WTC11 (cell line): ENCODE results near the gene MRPS16. TPM values are rescaled to one million over a fixed set of nuclear protein-coding genes. Genes with fewer than 3 reads are reported as not detected.
A peak's percentile ranks its signal among the peaks of the same experiment; 100 is the strongest.

Experiments
- ATAC-seq: fragments of 200-7000 bp; cut with Tn5 transposase; 2 replicates; pipeline ENCODE4 v1.10.0; 2021; ENCODE audit warnings: mild to moderate bottlenecking, moderate library complexity
- CTCF ChIA-PET: fragments of 300-600 bp; sonication (Branson Sonifier 250); formaldehyde crosslinking; loops from one replicate; lab custom pipeline; 2021; ENCODE audit warnings: antibody characterized with exemption; lab: Charles Lee
- POLR2A ChIA-PET: fragments of 350-600 bp; sonication (Branson Sonifier 250); formaldehyde crosslinking; loops from one replicate; lab custom pipeline; 2021; ENCODE audit warnings: antibody characterized with exemption; lab: Charles Lee
- DNase-seq: peaks from one replicate; pipeline ENCODE4 v3.0.0; 2021; ENCODE audit warnings: low spot score
- H3K27ac Mint-ChIP-seq: 2 replicates; pipeline ENCODE4 v1.8.0; 2021; ENCODE audit warnings: mixed read lengths
- H3K27me3 Mint-ChIP-seq: 2 replicates; pipeline ENCODE4 v1.8.0; 2021; ENCODE audit warnings: low read depth, mild to moderate bottlenecking, moderate library complexity, mixed read lengths
- H3K36me3 Mint-ChIP-seq: 2 replicates; pipeline ENCODE4 v1.8.0; 2021; ENCODE audit warnings: mixed read lengths
- H3K4me1 Mint-ChIP-seq: 2 replicates; pipeline ENCODE4 v1.8.0; 2022; ENCODE audit warnings: mixed read lengths
- H3K4me3 Mint-ChIP-seq: 2 replicates; pipeline ENCODE4 v1.8.0; 2021; ENCODE audit warnings: mild to moderate bottlenecking, moderate library complexity, mixed read lengths
- H3K9me3 Mint-ChIP-seq: 2 replicates; pipeline ENCODE4 v1.8.0; 2021; ENCODE audit warnings: mixed read lengths
- ARID4B ChIP-seq: sonication (generic); formaldehyde crosslinking; IDR thresholded peaks from 2 replicates; pipeline ENCODE4 v1.8.0; 2023; ENCODE audit warnings: missing genetic modification reagents, mild to moderate bottlenecking, borderline replicate concordance
- CBFB ChIP-seq: sonication (generic); formaldehyde crosslinking; IDR thresholded peaks from 2 replicates; pipeline ENCODE4 v1.8.1; 2022; ENCODE audit warnings: mild to moderate bottlenecking, low read depth, missing genetic modification reagents
- TEAD4 ChIP-seq: sonication (generic); formaldehyde crosslinking; IDR thresholded peaks from 2 replicates; pipeline ENCODE4 v1.8.0; 2022; ENCODE audit warnings: mild to moderate bottlenecking, missing genetic modification reagents
- ZNF138 ChIP-seq: sonication (generic); formaldehyde crosslinking; conservative IDR thresholded peaks from 2 replicates; pipeline ENCODE4 v1.8.1; 2022; ENCODE audit warnings: mild to moderate bottlenecking, moderate library complexity, missing genetic modification reagents
- total RNA-seq: library from RNA; stranded (reverse); gene quantifications from 3 replicates; pipeline ENCODE4 v1.2.3, GENCODE V29; 2021
- TF ChIP-seq, protein P1 (sequence below): sonication (generic); formaldehyde crosslinking; IDR thresholded peaks from 2 replicates; pipeline ENCODE4 v1.8.0; 2023; ENCODE audit warnings: mild to moderate bottlenecking, missing genetic modification reagents
- TF ChIP-seq, protein P2 (sequence below): sonication (generic); formaldehyde crosslinking; IDR thresholded peaks from 2 replicates; pipeline ENCODE4 v1.8.1; 2023; ENCODE audit warnings: mild to moderate bottlenecking, missing genetic modification reagents, borderline replicate concordance
- TF ChIP-seq, protein P3 (sequence below): sonication (generic); formaldehyde crosslinking; IDR thresholded peaks from 2 replicates; pipeline ENCODE4 v1.8.1; 2022; ENCODE audit warnings: missing genetic modification reagents, borderline replicate concordance

The MRPS16 gene
- total RNA-seq, 1 experiment from 2014 or later = 157 TPM

GRCh38 chr10:73248259-73248724 lies 4.2 kb downstream of the MRPS16 start (continued):
- TF ChIP-seq ARID4B = no peak
- TF ChIP-seq, protein P1, sequence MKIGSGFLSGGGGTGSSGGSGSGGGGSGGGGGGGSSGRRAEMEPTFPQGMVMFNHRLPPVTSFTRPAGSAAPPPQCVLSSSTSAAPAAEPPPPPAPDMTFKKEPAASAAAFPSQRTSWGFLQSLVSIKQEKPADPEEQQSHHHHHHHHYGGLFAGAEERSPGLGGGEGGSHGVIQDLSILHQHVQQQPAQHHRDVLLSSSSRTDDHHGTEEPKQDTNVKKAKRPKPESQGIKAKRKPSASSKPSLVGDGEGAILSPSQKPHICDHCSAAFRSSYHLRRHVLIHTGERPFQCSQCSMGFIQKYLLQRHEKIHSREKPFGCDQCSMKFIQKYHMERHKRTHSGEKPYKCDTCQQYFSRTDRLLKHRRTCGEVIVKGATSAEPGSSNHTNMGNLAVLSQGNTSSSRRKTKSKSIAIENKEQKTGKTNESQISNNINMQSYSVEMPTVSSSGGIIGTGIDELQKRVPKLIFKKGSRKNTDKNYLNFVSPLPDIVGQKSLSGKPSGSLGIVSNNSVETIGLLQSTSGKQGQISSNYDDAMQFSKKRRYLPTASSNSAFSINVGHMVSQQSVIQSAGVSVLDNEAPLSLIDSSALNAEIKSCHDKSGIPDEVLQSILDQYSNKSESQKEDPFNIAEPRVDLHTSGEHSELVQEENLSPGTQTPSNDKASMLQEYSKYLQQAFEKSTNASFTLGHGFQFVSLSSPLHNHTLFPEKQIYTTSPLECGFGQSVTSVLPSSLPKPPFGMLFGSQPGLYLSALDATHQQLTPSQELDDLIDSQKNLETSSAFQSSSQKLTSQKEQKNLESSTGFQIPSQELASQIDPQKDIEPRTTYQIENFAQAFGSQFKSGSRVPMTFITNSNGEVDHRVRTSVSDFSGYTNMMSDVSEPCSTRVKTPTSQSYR = no peak
- TF ChIP-seq, protein P2, sequence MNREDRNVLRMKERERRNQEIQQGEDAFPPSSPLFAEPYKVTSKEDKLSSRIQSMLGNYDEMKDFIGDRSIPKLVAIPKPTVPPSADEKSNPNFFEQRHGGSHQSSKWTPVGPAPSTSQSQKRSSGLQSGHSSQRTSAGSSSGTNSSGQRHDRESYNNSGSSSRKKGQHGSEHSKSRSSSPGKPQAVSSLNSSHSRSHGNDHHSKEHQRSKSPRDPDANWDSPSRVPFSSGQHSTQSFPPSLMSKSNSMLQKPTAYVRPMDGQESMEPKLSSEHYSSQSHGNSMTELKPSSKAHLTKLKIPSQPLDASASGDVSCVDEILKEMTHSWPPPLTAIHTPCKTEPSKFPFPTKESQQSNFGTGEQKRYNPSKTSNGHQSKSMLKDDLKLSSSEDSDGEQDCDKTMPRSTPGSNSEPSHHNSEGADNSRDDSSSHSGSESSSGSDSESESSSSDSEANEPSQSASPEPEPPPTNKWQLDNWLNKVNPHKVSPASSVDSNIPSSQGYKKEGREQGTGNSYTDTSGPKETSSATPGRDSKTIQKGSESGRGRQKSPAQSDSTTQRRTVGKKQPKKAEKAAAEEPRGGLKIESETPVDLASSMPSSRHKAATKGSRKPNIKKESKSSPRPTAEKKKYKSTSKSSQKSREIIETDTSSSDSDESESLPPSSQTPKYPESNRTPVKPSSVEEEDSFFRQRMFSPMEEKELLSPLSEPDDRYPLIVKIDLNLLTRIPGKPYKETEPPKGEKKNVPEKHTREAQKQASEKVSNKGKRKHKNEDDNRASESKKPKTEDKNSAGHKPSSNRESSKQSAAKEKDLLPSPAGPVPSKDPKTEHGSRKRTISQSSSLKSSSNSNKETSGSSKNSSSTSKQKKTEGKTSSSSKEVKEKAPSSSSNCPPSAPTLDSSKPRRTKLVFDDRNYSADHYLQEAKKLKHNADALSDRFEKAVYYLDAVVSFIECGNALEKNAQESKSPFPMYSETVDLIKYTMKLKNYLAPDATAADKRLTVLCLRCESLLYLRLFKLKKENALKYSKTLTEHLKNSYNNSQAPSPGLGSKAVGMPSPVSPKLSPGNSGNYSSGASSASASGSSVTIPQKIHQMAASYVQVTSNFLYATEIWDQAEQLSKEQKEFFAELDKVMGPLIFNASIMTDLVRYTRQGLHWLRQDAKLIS (CRISPR knock-in tag) = no peak
- no peak for TF ChIP-seq ZNF138 (CRISPR knock-in tag)
- TF ChIP-seq TEAD4 (CRISPR knock-in tag) = no peak

DNA sequence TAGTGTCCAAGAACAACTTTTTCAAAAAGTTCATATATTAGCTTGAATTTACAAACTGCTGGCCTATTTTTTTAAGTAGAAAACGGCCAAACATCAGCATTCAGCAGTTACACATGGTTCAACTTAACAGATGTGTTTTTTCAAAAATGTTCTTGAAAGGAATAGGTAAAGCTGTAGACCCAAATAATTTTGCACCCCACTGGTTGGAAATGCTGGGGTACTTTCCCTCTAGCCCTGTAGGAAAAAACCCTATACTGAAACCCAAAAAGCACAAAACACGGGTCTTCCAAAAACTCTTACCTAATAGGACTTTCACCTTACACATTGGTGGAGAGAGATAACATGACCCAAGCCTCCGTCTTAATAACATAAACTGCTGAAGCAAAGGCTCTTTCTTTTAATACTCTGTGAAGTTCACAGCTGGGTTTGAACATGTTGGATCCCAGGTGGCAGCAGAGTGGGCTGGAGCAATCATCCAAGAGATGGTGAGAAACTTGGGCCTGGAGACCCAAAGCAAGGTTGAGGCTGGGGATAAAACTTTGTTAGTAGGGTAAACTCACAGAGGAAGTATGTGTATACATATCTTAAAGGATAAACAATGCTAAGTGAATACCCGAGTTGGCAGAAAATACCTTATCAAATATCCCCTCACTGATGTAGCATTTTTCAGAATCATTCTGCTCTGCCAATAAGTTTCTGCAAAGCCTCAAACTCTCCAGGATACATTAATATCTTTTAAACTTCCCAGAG lies 4.8 kb downstream of the MRPS16 start:
- no peak for TF ChIP-seq CBFB (CRISPR knock-in tag)
- TF ChIP-seq, protein P3, sequence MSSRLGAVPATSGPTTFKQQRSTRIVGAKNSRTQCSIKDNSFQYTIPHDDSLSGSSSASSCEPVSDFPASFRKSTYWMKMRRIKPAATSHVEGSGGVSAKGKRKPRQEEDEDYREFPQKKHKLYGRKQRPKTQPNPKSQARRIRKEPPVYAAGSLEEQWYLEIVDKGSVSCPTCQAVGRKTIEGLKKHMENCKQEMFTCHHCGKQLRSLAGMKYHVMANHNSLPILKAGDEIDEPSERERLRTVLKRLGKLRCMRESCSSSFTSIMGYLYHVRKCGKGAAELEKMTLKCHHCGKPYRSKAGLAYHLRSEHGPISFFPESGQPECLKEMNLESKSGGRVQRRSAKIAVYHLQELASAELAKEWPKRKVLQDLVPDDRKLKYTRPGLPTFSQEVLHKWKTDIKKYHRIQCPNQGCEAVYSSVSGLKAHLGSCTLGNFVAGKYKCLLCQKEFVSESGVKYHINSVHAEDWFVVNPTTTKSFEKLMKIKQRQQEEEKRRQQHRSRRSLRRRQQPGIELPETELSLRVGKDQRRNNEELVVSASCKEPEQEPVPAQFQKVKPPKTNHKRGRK (CRISPR knock-in tag) = no peak
- H3K4me1 Mint-ChIP-seq = peaks cover 40% of the 10 kb centered on the region
- POLR2A ChIA-PET = interaction anchor here (0.7 to 1.5 kb wide), 11 partner anchors 10 to 525 kb away, joined by 3 to 7 read pairs (median 3); partner anchors contain the start of genes ANXA7, CFAP70, ECD and FAM149B1
- peaks cover 65% of the 10 kb centered on the region for H3K36me3 Mint-ChIP-seq
- H3K27ac Mint-ChIP-seq = peak overlapping the region; percentile 100
- DNase-seq (no peak), ATAC-seq (no peak)
- H3K27me3 Mint-ChIP-seq = no peaks in the 10 kb centered on the region
- peak overlapping the region; percentile 94 for H3K4me3 Mint-ChIP-seq
- H3K9me3 Mint-ChIP-seq = no peaks in the 10 kb centered on the region
- CTCF ChIA-PET = interaction anchor here (1.0 to 1.5 kb wide), 5 partner anchors 14 to 152 kb away, joined by 4 to 5 read pairs (median 5); partner anchors contain the start of gene FAM149B1
